ENCODE data around the gene ARHGAP10.
"Not testable (repeated sequence)": the region's sequence is repeated elsewhere in the genome, so short reads cannot be mapped to it uniquely, and the experiment has no call there.

Gene ARHGAP10

DNA sequence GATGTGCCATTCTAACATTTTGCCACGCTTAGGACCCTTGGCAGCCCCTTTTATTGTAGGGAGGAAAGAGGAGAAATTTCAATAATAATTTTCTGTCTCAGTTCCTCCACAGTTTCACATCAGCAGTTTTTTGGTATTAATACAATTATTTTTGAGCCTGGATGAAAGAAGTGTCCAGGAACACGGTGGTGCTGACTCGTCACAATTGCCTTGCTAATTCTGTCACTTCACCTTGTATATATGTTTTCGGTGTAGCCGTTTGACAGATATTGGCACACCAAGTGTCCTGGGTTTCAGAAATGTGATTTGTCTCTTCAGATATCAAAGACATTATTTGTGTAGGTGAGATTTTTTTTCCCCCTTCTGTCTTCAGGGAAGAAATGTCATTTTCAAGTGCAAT lies 142.2 kb downstream of the ARHGAP10 start:
- TF ChIP-seq EZH2 (IDR thresholded peaks at IDR 0.05): no peak
- TF ChIP-seq POLR2AphosphoS5 (IDR thresholded peaks at IDR 0.05; ENCODE audit: borderline replicate concordance, low read depth, low read length): no peak
- no peak for TF ChIP-seq FOXP2 (optimal IDR thresholded peaks at IDR 0.05; ENCODE audit: control extremely low read depth, extremely low read length, insufficient read depth)
- H3K9ac ChIP-seq (ENCODE audit: insufficient read length): no peak overlapping the region
- H3K9me3 ChIP-seq (ENCODE audit: low read depth, low read length): no peaks in the 10 kb centered on the region
- no peak overlapping the region for H3K4me3 ChIP-seq
- H3K27ac ChIP-seq: no peak overlapping the region
- peaks cover 8% of the 10 kb centered on the region; the same call in 1 of the 2 replicates for H3K36me3 ChIP-seq (ENCODE audit: insufficient read depth, low read length)
- no peak for DNase-seq (ENCODE audit: low read depth, low spot score)

DNA sequence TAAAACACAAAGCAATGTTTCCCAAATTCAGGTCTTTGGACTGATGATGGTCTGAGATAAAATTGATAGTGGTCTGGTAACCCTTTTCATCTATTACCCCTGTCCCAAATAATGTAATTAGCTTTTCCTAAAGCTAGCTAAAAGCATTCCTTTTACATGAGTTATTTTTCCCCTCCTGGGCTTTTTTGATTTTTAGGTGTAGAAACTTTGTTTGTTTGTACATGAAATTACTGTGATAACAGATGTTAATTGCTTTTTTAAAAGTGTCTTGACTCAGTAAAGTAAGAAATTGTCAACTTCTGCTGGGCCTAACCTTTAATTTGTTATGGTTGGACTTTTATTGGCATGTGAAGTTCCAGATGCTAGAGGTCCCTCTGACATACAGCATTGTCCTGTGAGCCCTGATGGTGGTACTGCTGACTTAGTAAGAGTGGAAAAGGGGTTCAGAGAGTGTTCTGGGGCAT lies 145.5 kb downstream of the ARHGAP10 start:
- Histone ChIP-seq H3K36me3 (ENCODE audit: insufficient read depth, low read length) (peaks cover 8% of the 10 kb centered on the region; the same call in 1 of the 2 replicates), H3K27ac (no peak overlapping the region), H3K9me3 (ENCODE audit: low read depth, low read length) (no peaks in the 10 kb centered on the region), H3K9ac (ENCODE audit: insufficient read length) (no peak overlapping the region), H3K4me3 (no peak overlapping the region)
- no peak for DNase-seq (ENCODE audit: low read depth, low spot score)
- no peak for TF ChIP-seq FOXP2 (optimal IDR thresholded peaks at IDR 0.05; ENCODE audit: control extremely low read depth, extremely low read length, insufficient read depth)
- TF ChIP-seq EZH2 (IDR thresholded peaks at IDR 0.05): no peak

DNA sequence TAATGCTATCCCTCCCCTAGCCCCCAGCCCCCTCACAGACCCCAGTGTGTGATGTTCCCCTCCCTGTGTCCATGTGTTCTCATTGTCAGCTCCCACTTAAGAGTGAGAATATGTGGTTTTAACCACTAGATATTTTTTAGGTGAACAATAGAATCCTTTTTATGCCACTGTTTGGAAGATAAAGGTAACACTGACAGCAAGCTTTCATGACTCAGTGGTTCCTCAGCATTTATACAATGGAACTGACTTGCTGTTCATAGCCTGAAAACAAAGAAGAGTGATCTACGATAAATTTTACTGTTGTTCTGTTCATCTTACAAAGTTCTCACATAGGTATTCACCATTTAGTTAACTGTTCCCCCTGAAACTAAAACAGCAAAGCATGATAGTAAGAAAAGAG lies 147.8 kb downstream of the ARHGAP10 start:
- no peak for DNase-seq (ENCODE audit: low read depth, low spot score)
- peaks cover 8% of the 10 kb centered on the region; the same call in 1 of the 2 replicates for H3K36me3 ChIP-seq (ENCODE audit: insufficient read depth, low read length)
- no peak overlapping the region for H3K4me3 ChIP-seq
- H3K9me3 ChIP-seq (ENCODE audit: low read depth, low read length): no peaks in the 10 kb centered on the region
- TF ChIP-seq FOXP2 (optimal IDR thresholded peaks at IDR 0.05; ENCODE audit: control extremely low read depth, extremely low read length, insufficient read depth): no peak
- TF ChIP-seq EZH2 (IDR thresholded peaks at IDR 0.05): no peak
- no peak for TF ChIP-seq POLR2AphosphoS5 (IDR thresholded peaks at IDR 0.05; ENCODE audit: borderline replicate concordance, low read depth, low read length)
- H3K27ac ChIP-seq: peak overlapping the region; percentile 79; the same call in 1 of the 2 replicates
- no peak overlapping the region for H3K9ac ChIP-seq (ENCODE audit: insufficient read length)

DNA sequence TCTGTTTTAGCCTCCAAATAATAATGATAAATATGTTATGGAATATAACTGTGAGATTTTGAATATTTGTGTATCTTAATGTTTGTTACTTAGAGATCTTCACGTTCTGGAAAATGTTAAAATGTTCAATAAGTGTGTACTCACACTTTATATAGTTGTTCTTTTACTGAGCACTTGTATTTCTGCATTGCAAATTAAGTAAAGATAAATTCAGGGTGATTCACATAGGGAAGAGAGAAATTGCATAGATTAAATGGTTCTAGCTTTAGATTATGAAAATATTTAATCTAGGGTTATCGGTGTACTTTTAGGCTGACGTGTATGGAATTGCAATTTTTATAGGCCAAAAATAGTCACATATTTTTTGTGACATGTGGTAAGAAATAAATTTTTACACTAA lies 148.6 kb downstream of the ARHGAP10 start:
- TF ChIP-seq FOXP2 (optimal IDR thresholded peaks at IDR 0.05; ENCODE audit: control extremely low read depth, extremely low read length, insufficient read depth) (no peak), EZH2 (IDR thresholded peaks at IDR 0.05) (no peak), POLR2AphosphoS5 (IDR thresholded peaks at IDR 0.05; ENCODE audit: borderline replicate concordance, low read depth, low read length) (no peak)
- Histone ChIP-seq H3K27ac (peak overlapping the region; percentile 79), H3K36me3 (ENCODE audit: insufficient read depth, low read length) (peaks cover 5% of the 10 kb centered on the region; the same call in 1 of the 2 replicates), H3K4me3 (no peak overlapping the region; the same call in 1 of the 2 replicates), H3K9me3 (ENCODE audit: low read depth, low read length) (no peaks in the 10 kb centered on the region), H3K9ac (ENCODE audit: insufficient read length) (peak overlapping the region; percentile 5)
- no peak for DNase-seq (ENCODE audit: low read depth, low spot score)

DNA sequence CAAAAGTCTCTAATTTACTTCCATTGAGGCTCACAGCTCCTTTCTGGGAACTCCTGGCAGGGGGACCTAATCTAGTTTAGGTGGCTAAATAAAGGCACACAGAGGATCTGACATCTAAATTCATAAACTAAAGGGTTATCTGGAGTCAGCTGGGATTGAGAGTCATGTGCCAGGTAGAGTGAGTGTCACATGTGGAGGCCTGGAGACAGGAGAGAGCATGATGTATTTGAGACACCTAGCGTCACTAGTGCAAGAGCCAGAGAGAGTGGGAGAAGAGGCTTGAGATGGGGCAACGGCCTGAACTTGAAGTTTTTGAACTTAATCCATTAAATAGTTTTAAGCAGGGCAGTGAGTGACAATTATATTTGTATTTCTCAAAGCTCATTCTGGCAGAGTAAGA lies 152.6 kb downstream of the ARHGAP10 start:
- Histone ChIP-seq H3K27ac (no peak overlapping the region), H3K36me3 (ENCODE audit: insufficient read depth, low read length) (no peaks in the 10 kb centered on the region), H3K9me3 (ENCODE audit: low read depth, low read length) (no peaks in the 10 kb centered on the region), H3K4me3 (no peak overlapping the region), H3K9ac (ENCODE audit: insufficient read length) (no peak overlapping the region)
- no peak for DNase-seq (ENCODE audit: low read depth, low spot score)
- TF ChIP-seq EZH2 (IDR thresholded peaks at IDR 0.05): no peak
- TF ChIP-seq POLR2AphosphoS5 (IDR thresholded peaks at IDR 0.05; ENCODE audit: borderline replicate concordance, low read depth, low read length): no peak
- no peak for TF ChIP-seq FOXP2 (optimal IDR thresholded peaks at IDR 0.05; ENCODE audit: control extremely low read depth, extremely low read length, insufficient read depth)

DNA sequence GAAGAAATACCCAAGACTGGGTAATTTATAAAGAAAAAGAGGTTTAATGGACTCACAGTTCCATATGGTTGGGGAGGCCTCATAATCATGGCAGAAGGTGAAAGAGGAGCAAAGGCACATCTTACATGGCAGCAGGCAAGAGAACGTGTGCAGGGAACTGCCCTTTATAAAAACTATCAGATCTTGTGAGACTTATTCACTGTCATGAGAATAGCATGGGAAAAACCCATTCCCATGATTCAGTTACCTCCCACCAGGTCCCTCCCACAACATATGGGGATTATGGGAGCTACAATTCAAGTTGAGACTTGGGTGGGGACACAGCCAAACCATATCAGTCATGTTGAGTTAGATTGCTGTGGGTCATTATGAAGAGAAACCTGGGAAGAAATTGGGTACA lies 153.3 kb downstream of the ARHGAP10 start:
- H3K9me3 ChIP-seq (ENCODE audit: low read depth, low read length); DNase-seq (ENCODE audit: low read depth, low spot score); H3K36me3 ChIP-seq (ENCODE audit: insufficient read depth, low read length); H3K9ac ChIP-seq (ENCODE audit: insufficient read length); H3K27ac ChIP-seq; H3K4me3 ChIP-seq: not testable (repeated sequence)

DNA sequence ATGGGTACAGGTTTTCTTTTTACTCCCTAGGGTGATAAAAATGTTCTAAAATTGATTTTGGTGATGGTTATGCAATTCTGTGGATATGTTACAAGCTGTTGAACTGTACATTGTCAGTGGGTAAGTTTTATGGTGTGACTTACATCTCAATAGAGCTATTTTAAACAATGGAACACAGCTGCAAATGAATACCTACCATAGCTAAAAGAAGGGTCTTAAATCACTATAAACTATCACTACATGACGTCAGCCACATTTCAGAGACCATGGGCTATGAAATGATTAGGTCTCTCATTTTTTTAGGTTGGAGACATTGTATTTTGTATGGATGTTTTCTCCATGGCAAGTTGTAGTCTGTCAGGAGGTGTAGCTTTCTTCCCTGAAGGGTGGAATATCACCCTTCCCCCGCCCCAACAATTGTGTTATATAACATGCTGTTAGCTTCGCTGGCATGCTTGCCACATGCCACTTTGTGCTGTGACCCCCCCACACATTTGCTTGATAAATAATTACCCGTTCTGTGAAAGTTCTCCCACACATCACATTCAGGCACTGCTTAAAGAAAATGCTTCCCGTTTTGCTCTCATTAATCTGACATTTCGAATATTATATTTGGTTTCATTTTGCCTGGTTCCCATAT lies 159.7 kb downstream of the ARHGAP10 start:
- DNase-seq (ENCODE audit: low read depth, low spot score): no peak
- no peak overlapping the region for H3K9ac ChIP-seq (ENCODE audit: insufficient read length)
- no peak overlapping the region for H3K27ac ChIP-seq
- H3K9me3 ChIP-seq (ENCODE audit: low read depth, low read length): peaks cover 6% of the 10 kb centered on the region; the same call in 1 of the 2 replicates
- TF ChIP-seq FOXP2 (optimal IDR thresholded peaks at IDR 0.05; ENCODE audit: control extremely low read depth, extremely low read length, insufficient read depth): no peak
- TF ChIP-seq POLR2AphosphoS5 (IDR thresholded peaks at IDR 0.05; ENCODE audit: borderline replicate concordance, low read depth, low read length): no peak
- no peak for TF ChIP-seq EZH2 (IDR thresholded peaks at IDR 0.05)
- H3K4me3 ChIP-seq: no peak overlapping the region
- no peaks in the 10 kb centered on the region for H3K36me3 ChIP-seq (ENCODE audit: insufficient read depth, low read length)

DNA sequence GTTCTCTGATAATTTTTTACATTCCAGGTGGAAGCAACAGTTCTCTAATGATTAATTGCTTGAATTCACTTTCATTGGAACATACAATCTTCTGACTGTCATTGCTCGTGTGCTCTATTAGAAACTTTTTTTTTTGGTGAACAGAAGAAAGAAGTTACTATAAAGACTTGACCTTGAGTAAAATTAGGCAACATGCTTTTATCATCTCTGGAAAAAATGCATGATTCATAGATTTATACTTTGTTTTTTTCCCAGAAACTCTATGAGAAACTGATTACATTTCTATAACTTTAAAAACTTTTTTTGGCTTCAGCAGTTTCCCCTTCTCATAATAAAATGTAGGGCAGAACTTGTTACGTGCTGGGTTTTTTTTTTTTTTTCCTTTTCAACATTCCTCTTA lies 167.6 kb downstream of the ARHGAP10 start:
- peaks cover 2% of the 10 kb centered on the region; the same call in 1 of the 2 replicates for H3K9me3 ChIP-seq (ENCODE audit: low read depth, low read length)
- no peak overlapping the region for H3K9ac ChIP-seq (ENCODE audit: insufficient read length)
- no peak overlapping the region for H3K27ac ChIP-seq
- TF ChIP-seq EZH2 (IDR thresholded peaks at IDR 0.05): no peak
- no peak for TF ChIP-seq POLR2AphosphoS5 (IDR thresholded peaks at IDR 0.05; ENCODE audit: borderline replicate concordance, low read depth, low read length)
- TF ChIP-seq FOXP2 (optimal IDR thresholded peaks at IDR 0.05; ENCODE audit: control extremely low read depth, extremely low read length, insufficient read depth): no peak
- no peak for DNase-seq (ENCODE audit: low read depth, low spot score)
- H3K4me3 ChIP-seq: no peak overlapping the region
- no peaks in the 10 kb centered on the region for H3K36me3 ChIP-seq (ENCODE audit: insufficient read depth, low read length)

DNA sequence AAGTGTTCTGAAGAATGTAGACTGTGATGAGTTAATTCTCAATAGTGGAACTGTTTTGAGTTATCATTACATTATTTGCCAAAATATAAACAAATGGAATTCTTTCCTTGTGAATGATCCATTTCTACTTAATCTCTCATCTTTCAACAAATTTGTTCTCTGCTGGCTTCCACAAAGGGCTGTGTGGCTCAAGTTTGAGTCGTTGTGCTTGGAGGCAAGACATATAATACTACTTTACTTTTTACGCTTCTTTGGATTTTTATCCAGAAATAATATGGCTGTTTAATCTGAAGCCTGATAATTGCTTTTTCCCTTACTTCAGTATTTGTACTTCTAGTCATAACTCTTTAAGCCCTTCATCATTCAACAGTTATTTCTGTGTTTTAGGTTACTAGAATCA lies 169.5 kb downstream of the ARHGAP10 start:
- Histone ChIP-seq H3K27ac (no peak overlapping the region), H3K9me3 (ENCODE audit: low read depth, low read length) (no peaks in the 10 kb centered on the region), H3K36me3 (ENCODE audit: insufficient read depth, low read length) (no peaks in the 10 kb centered on the region), H3K9ac (ENCODE audit: insufficient read length) (no peak overlapping the region), H3K4me3 (no peak overlapping the region)
- DNase-seq (ENCODE audit: low read depth, low spot score): no peak
- TF ChIP-seq FOXP2 (optimal IDR thresholded peaks at IDR 0.05; ENCODE audit: control extremely low read depth, extremely low read length, insufficient read depth): no peak
- no peak for TF ChIP-seq POLR2AphosphoS5 (IDR thresholded peaks at IDR 0.05; ENCODE audit: borderline replicate concordance, low read depth, low read length)
- TF ChIP-seq EZH2 (IDR thresholded peaks at IDR 0.05): no peak
